NT2/D1 (cell line): Measurements from ENCODE around the gene GRK4.

Experiments used
- YY1 ChIP-seq: IDR thresholded peaks from 2 replicates; pipeline ENCODE4 v1.6.1; 2011; ENCODE audit not compliant: insufficient read length, insufficient read depth
- ZNF274 ChIP-seq: IDR thresholded peaks from 2 replicates; pipeline ENCODE4 v1.6.1; 2011; ENCODE audit warnings: mild to moderate bottlenecking, low read depth, low read length

DNA sequence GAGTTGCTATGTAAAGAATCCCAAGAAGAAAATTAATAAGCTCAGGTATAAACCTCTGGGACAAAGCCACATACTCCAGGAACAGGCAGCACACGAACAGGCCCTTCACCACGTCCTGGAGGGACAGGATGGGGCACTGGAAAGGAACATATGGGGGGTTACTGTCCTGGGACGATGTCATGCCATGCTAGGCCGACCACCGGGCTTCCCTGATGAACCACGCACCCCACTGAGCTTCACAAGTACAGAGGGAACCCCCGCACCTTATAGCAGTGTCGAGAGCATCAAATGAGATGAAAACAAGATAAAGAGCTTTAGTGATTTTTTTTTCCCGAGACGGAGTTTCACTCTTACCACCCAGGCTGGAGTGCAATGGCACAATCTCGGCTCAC, 19.3 kb upstream of the GRK4 start:
- TF ChIP-seq ZNF274 (no peak), YY1 (no peak)
